Nephron (organoid): ENCODE data around the gene CAMTA1.

ENCODE experiments used
- H3K27ac Mint-ChIP-seq, 3 experiments: 2 replicates each; pipeline ENCODE4 v1.8.0; 2020; ENCODE audit warnings: mixed read lengths in 3 of 3, mild to moderate bottlenecking in 2 of 3, moderate library complexity in 1 of 3
- H3K27me3 Mint-ChIP-seq: 2 replicates; pipeline ENCODE4 v1.8.0; 2021; ENCODE audit warnings: low read depth, mild to moderate bottlenecking, moderate library complexity, mixed read lengths
- H3K36me3 Mint-ChIP-seq: 2 replicates; pipeline ENCODE4 v1.8.0; 2020; ENCODE audit warnings: low read depth, mixed read lengths
- H3K4me1 Mint-ChIP-seq: 2 replicates; pipeline ENCODE4 v1.8.0; 2020; ENCODE audit warnings: mixed read lengths
- H3K4me3 Mint-ChIP-seq, 3 experiments: 2 replicates each; pipeline ENCODE4 v1.8.0; 2020; ENCODE audit warnings: mild to moderate bottlenecking in 3 of 3, mixed read lengths in 3 of 3, moderate library complexity in 2 of 3
- H3K9me3 Mint-ChIP-seq: 2 replicates; pipeline ENCODE4 v1.8.0; 2020; ENCODE audit warnings: mixed read lengths
- CTCF ChIP-seq, 3 experiments: fragments of 200-600 bp; sonication (generic); IDR thresholded peaks; one replicate each; pipeline ENCODE4 v1.5.0; 2021; ENCODE audit warnings: antibody characterized with exemption in 3 of 3; ENCODE audit not compliant: unreplicated experiment in 3 of 3

Gene CAMTA1

GRCh38 chr1:6987940-6988339, 202.7 kb downstream of the CAMTA1 start:
- no peak for TF ChIP-seq CTCF (IDR thresholded peaks at IDR 0.05; ENCODE audit: unreplicated experiment in 3 of 3)
- peaks cover 19% of the 10 kb centered on the region for H3K4me1 Mint-ChIP-seq
- H3K4me3 Mint-ChIP-seq, result no peak overlapping the region
- H3K9me3 Mint-ChIP-seq, result peaks cover 20% of the 10 kb centered on the region
- peaks cover 4% of the 10 kb centered on the region for H3K36me3 Mint-ChIP-seq
- peaks cover 14% of the 10 kb centered on the region for H3K27me3 Mint-ChIP-seq
- H3K27ac Mint-ChIP-seq, result no peak overlapping the region

GRCh38 chr1:6988796-6989195, 203.5 kb downstream of the CAMTA1 start:
- Mint-ChIP-seq H3K4me3 (no peak overlapping the region), H3K36me3 (peaks cover 4% of the 10 kb centered on the region), H3K9me3 (peaks cover 25% of the 10 kb centered on the region), H3K27ac (no peak overlapping the region), H3K27me3 (peaks cover 14% of the 10 kb centered on the region), H3K4me1 (peaks cover 19% of the 10 kb centered on the region)
- no peak for TF ChIP-seq CTCF (IDR thresholded peaks at IDR 0.05; ENCODE audit: unreplicated experiment in 3 of 3)

GRCh38 chr1:6989212-6990159, 204.2 kb downstream of the CAMTA1 start:
- H3K4me1 Mint-ChIP-seq, result peaks cover 19% of the 10 kb centered on the region
- TF ChIP-seq CTCF (IDR thresholded peaks at IDR 0.05; ENCODE audit: unreplicated experiment in 3 of 3), result no peak
- no peak overlapping the region for H3K4me3 Mint-ChIP-seq
- peaks cover 4% of the 10 kb centered on the region for H3K36me3 Mint-ChIP-seq
- no peak overlapping the region for H3K27ac Mint-ChIP-seq
- peaks cover 14% of the 10 kb centered on the region for H3K27me3 Mint-ChIP-seq
- peaks cover 28% of the 10 kb centered on the region for H3K9me3 Mint-ChIP-seq

GRCh38 chr1:6991266-6991665, 206.0 kb downstream of the CAMTA1 start:
- peaks cover 4% of the 10 kb centered on the region for H3K36me3 Mint-ChIP-seq
- no peak overlapping the region for H3K4me3 Mint-ChIP-seq
- H3K27me3 Mint-ChIP-seq, result peaks cover 14% of the 10 kb centered on the region
- no peak for TF ChIP-seq CTCF (IDR thresholded peaks at IDR 0.05; ENCODE audit: unreplicated experiment in 3 of 3)
- peaks cover 4% of the 10 kb centered on the region for H3K4me1 Mint-ChIP-seq
- H3K9me3 Mint-ChIP-seq, result peaks cover 28% of the 10 kb centered on the region
- H3K27ac Mint-ChIP-seq, result no peak overlapping the region

- Mint-ChIP-seq H3K4me1 (no peaks in the 10 kb centered on the region), H3K27ac (no peak overlapping the region), H3K27me3 (peaks cover 20% of the 10 kb centered on the region), H3K9me3 (peaks cover 14% of the 10 kb centered on the region), H3K4me3 (no peak overlapping the region), H3K36me3 (no peaks in the 10 kb centered on the region)
- no peak for TF ChIP-seq CTCF (IDR thresholded peaks at IDR 0.05; ENCODE audit: unreplicated experiment in 3 of 3)
Observed at GRCh38 chr1:6995789-6996188, 210.5 kb downstream of the CAMTA1 start.

GRCh38 chr1:6996371-6996770, 211.1 kb downstream of the CAMTA1 start:
- peaks cover 14% of the 10 kb centered on the region for H3K9me3 Mint-ChIP-seq
- no peaks in the 10 kb centered on the region for H3K4me1 Mint-ChIP-seq
- H3K27me3 Mint-ChIP-seq, result peaks cover 20% of the 10 kb centered on the region
- TF ChIP-seq CTCF (IDR thresholded peaks at IDR 0.05; ENCODE audit: unreplicated experiment in 3 of 3), result no peak
- no peaks in the 10 kb centered on the region for H3K36me3 Mint-ChIP-seq
- no peak overlapping the region for H3K27ac Mint-ChIP-seq
- no peak overlapping the region for H3K4me3 Mint-ChIP-seq
